GM23338 (cell line): ENCODE data around the gene ARFIP1. TPM values are rescaled to one million over a fixed set of nuclear protein-coding genes. Genes with fewer than 3 reads are reported as not detected.
A peak's percentile ranks its signal among the peaks of the same experiment; 100 is the strongest.

Experiments
- ATAC-seq: fragments of 200-7000 bp; cut with Tn5 transposase; 3 replicates; pipeline ENCODE4 v1.9.1; 2020
- DNase-seq: peaks from one replicate; pipeline ENCODE4 v3.0.0-alpha.2; 2015; ENCODE audit warnings: low spot score
- H2AFZ ChIP-seq: fragments of 200-600 bp; sonication (generic); 2 replicates; pipeline ENCODE4 v1.8.0; 2016; ENCODE audit warnings: antibody characterized with exemption, mild to moderate bottlenecking, moderate library complexity
- H3F3A ChIP-seq: fragments of 200-600 bp; sonication (generic); replicated peaks from 2 replicates; pipeline ENCODE4 v1.8.0; 2017; ENCODE audit warnings: antibody characterized with exemption, mixed run types, low read depth
- H3K27ac ChIP-seq: fragments of 200-600 bp; sonication (generic); 2 replicates; pipeline ENCODE4 v1.6.1; 2016; ENCODE audit warnings: low read depth
- H3K27me3 ChIP-seq: fragments of 200-600 bp; sonication (generic); 2 replicates; pipeline ENCODE4 v1.8.0; 2016; ENCODE audit warnings: mild to moderate bottlenecking, mixed run types, moderate library complexity; ENCODE audit not compliant: insufficient read depth
- H3K36me3 ChIP-seq: fragments of 200-600 bp; sonication (generic); 2 replicates; pipeline ENCODE4 v1.8.0; 2016; ENCODE audit warnings: mild to moderate bottlenecking; ENCODE audit not compliant: insufficient read depth
- H3K4me1 ChIP-seq: fragments of 200-600 bp; sonication (generic); 2 replicates; pipeline ENCODE4 v1.8.0; 2016; ENCODE audit warnings: mild to moderate bottlenecking, moderate library complexity; ENCODE audit not compliant: insufficient read depth
- H3K4me2 ChIP-seq: fragments of 200-600 bp; sonication (generic); 2 replicates; pipeline ENCODE4 v1.7.1; 2017; ENCODE audit warnings: mixed run types
- H3K4me3 ChIP-seq: fragments of 200-600 bp; sonication (generic); 2 replicates; pipeline ENCODE4 v1.6.1; 2016; ENCODE audit warnings: mixed run types
- H3K79me2 ChIP-seq: fragments of 200-600 bp; sonication (generic); replicated peaks from 2 replicates; pipeline ENCODE4 v1.8.0; 2017; ENCODE audit warnings: mild to moderate bottlenecking; ENCODE audit not compliant: insufficient read depth
- H3K9me2 ChIP-seq: fragments of 200-600 bp; sonication (generic); 2 replicates; pipeline ENCODE4 v1.8.0; 2017; ENCODE audit not compliant: insufficient read depth
- H4K20me1 ChIP-seq: fragments of 200-600 bp; sonication (generic); replicated peaks from 2 replicates; pipeline ENCODE4 v1.8.0; 2017; ENCODE audit warnings: mild to moderate bottlenecking; ENCODE audit not compliant: insufficient read depth
- H3K27ac Mint-ChIP-seq: 2 replicates; pipeline ENCODE4 v1.8.0; 2020; ENCODE audit warnings: inconsistent platforms, mild to moderate bottlenecking, moderate library complexity, mixed read lengths
- H3K27me3 Mint-ChIP-seq: 3 replicates; pipeline ENCODE4 v1.8.0; 2022; ENCODE audit warnings: low read depth, mild to moderate bottlenecking, moderate library complexity, mixed read lengths, inconsistent platforms; ENCODE audit not compliant: insufficient read depth, poor library complexity
- H3K36me3 Mint-ChIP-seq: 3 replicates; pipeline ENCODE4 v1.8.0; 2021; ENCODE audit warnings: low read depth, mild to moderate bottlenecking, inconsistent platforms, moderate library complexity, mixed read lengths
- H3K4me1 Mint-ChIP-seq: 3 replicates; pipeline ENCODE4 v1.8.0; 2020; ENCODE audit warnings: mild to moderate bottlenecking, inconsistent platforms, mixed read lengths
- H3K4me3 Mint-ChIP-seq: 3 replicates; pipeline ENCODE4 v1.8.0; 2021; ENCODE audit warnings: moderate library complexity, mild to moderate bottlenecking, inconsistent platforms, mixed read lengths
- H3K9me3 Mint-ChIP-seq: 3 replicates; pipeline ENCODE4 v1.8.0; 2020; ENCODE audit warnings: moderate library complexity, mild to moderate bottlenecking, inconsistent platforms, mixed read lengths
- CREB1 ChIP-seq: fragments of 250-450 bp; sonication (Bioruptor Pico); IDR thresholded peaks from 2 replicates; pipeline ENCODE4 v1.5.0; 2020; ENCODE audit warnings: low read depth, mild to moderate bottlenecking, moderate library complexity
- CTCF ChIP-seq, 2 experiments: fragments of 200-600 bp in 1 of 2; sonication (generic) in 1 of 2; conservative IDR thresholded peaks; 2 replicates each; pipeline versions ENCODE4 v1.5.1 to v1.6.1; 2016 to 2017; ENCODE audit warnings: antibody characterized with exemption in 2 of 2, low read depth in 2 of 2, mild to moderate bottlenecking in 2 of 2, moderate library complexity in 1 of 2
- EZH2 ChIP-seq: fragments of 200-600 bp; sonication (generic); IDR thresholded peaks from one replicate; pipeline ENCODE4 v1.8.0; 2017; ENCODE audit warnings: antibody characterized with exemption, mild to moderate bottlenecking, low read depth; ENCODE audit not compliant: unreplicated experiment
- EZH2phosphoT487 ChIP-seq: fragments of 200-600 bp; sonication (generic); IDR thresholded peaks from one replicate; pipeline ENCODE4 v1.8.1; 2018; ENCODE audit warnings: antibody characterized with exemption; ENCODE audit not compliant: unreplicated experiment
- REST ChIP-seq: IDR thresholded peaks from one replicate; pipeline ENCODE4 v1.6.1; 2018; ENCODE audit warnings: antibody characterized with exemption; ENCODE audit not compliant: unreplicated experiment
- polyA plus RNA-seq: library from polyadenylated mRNA; unstranded; fragments of >200 nt; fragmentation: Nextera tagmentation; extraction: Ambion mirVana; gene quantifications from 2 replicates; pipeline ENCODE4 v1.2.1, GENCODE V29; 2016
- total RNA-seq: library from RNA; depleted of rRNA; stranded (reverse); fragments of >200 nt; shearing (Covaris generic); gene quantifications from 2 replicates; pipeline ENCODE4 v1.2.3, GENCODE V29; 2014

ARFIP1 gene
- total and polyA plus RNA-seq, 2 experiments from 2014 or later, result 46.0 to 49.6 TPM

GRCh38 chr4:152780267-152780778 lies 569 bp downstream of the ARFIP1 start (continued):
- TF ChIP-seq REST, result no peak
- no peak for TF ChIP-seq CREB1
- TF ChIP-seq EZH2, result no peak
- TF ChIP-seq EZH2phosphoT487, result no peak
- no peak for TF ChIP-seq CTCF (conservative IDR thresholded peaks at IDR 0.05; ENCODE audit: low read depth in 2 of 2)

GRCh38 chr4:152784490-152785350 lies 5.0 kb downstream of the ARFIP1 start:
- Mint-ChIP-seq H3K4me3 (no peak overlapping the region), H3K27me3 (peaks cover 2% of the 10 kb centered on the region), H3K36me3 (peaks cover 3% of the 10 kb centered on the region; the same call in 1 of the 3 replicates), H3K4me1 (peaks cover 12% of the 10 kb centered on the region), H3K9me3 (no peaks in the 10 kb centered on the region), H3K27ac (no peak overlapping the region)
- peak; percentile 72 for DNase-seq
- Histone ChIP-seq H2AFZ (no peak overlapping the region), H3K27me3 (no peaks in the 10 kb centered on the region), H3K27ac (no peak overlapping the region), H3K9me2 (no peaks in the 10 kb centered on the region), H4K20me1 (peaks cover 9% of the 10 kb centered on the region), H3K4me3 (no peak overlapping the region), H3F3A (no peaks in the 10 kb centered on the region), H3K36me3 (no peaks in the 10 kb centered on the region), H3K4me2 (no peak overlapping the region), H3K79me2 (peaks cover 96% of the 10 kb centered on the region), H3K4me1 (peaks cover 8% of the 10 kb centered on the region; the same call in 1 of the 2 replicates)
- TF ChIP-seq CTCF (conservative IDR thresholded peaks at IDR 0.05; ENCODE audit: low read depth in 2 of 2) (peak; percentile 39 to 53), CREB1 (no peak)
- peak; percentile 18 for ATAC-seq
